Neuronal stem cell (in vitro differentiated cells): Measurements from ENCODE around the gene LYPD5.
A peak's percentile ranks its signal among the peaks of the same experiment; 100 is the strongest.

ENCODE experiments used
- DNase-seq: peaks from one replicate; pipeline ENCODE4 v3.0.0-alpha.2; 2013; ENCODE audit warnings: low spot score
- H2AFZ ChIP-seq: one replicate; pipeline ENCODE4 v1.6.1; 2013; ENCODE audit warnings: mild to moderate bottlenecking, low read length, inconsistent platforms
- H2AK5ac ChIP-seq: 2 replicates; pipeline ENCODE4 v1.6.1; 2013; ENCODE audit warnings: low read depth, mild to moderate bottlenecking, inconsistent platforms, low read length, moderate library complexity, mixed read lengths
- H2BK120ac ChIP-seq: 2 replicates; pipeline ENCODE4 v1.6.1; 2013; ENCODE audit warnings: low read depth, mild to moderate bottlenecking, inconsistent platforms, low read length, moderate library complexity, mixed read lengths
- H2BK12ac ChIP-seq: one replicate; pipeline ENCODE4 v1.6.1; 2013; ENCODE audit warnings: low read length, inconsistent platforms
- H2BK15ac ChIP-seq: 2 replicates; pipeline ENCODE4 v1.6.1; 2013; ENCODE audit warnings: mild to moderate bottlenecking, low read length, inconsistent platforms, mixed read lengths
- H2BK5ac ChIP-seq: one replicate; pipeline ENCODE4 v1.6.1; 2013; ENCODE audit warnings: inconsistent platforms, mild to moderate bottlenecking, low read length, moderate library complexity
- H3K14ac ChIP-seq: one replicate; pipeline ENCODE4 v1.6.1; 2013; ENCODE audit warnings: low read length, inconsistent platforms
- H3K18ac ChIP-seq: 2 replicates; pipeline ENCODE4 v1.6.1; 2013; ENCODE audit warnings: low read length, inconsistent platforms
- H3K23ac ChIP-seq: 2 replicates; pipeline ENCODE4 v1.6.1; 2013; ENCODE audit warnings: low read depth, mild to moderate bottlenecking, mixed read lengths, low read length, inconsistent platforms; ENCODE audit not compliant: poor library complexity
- H3K27ac ChIP-seq: replicated peaks from 3 replicates; pipeline ENCODE4 v1.5.1; 2013; ENCODE audit warnings: low read length, inconsistent platforms
- H3K27me3 ChIP-seq, 3 experiments: 2 replicates each; pipeline ENCODE4 v1.6.1; 2013; ENCODE audit warnings: low read length in 3 of 3, mild to moderate bottlenecking in 2 of 3, inconsistent platforms in 1 of 3, low read depth in 1 of 3, mixed read lengths in 1 of 3, moderate library complexity in 1 of 3; ENCODE audit not compliant: control insufficient read depth in 3 of 3, insufficient read depth in 3 of 3
- H3K36me3 ChIP-seq, 2 donors: replicated peaks in 1 of 2; 2 replicates each; pipeline ENCODE4 v1.6.1; 2013; ENCODE audit warnings: low read length in 2 of 2; ENCODE audit not compliant: control insufficient read depth in 2 of 2, insufficient read depth in 2 of 2
- H3K4ac ChIP-seq: 2 replicates; pipeline ENCODE4 v1.6.1; 2013; ENCODE audit warnings: inconsistent platforms, mild to moderate bottlenecking, low read length, moderate library complexity
- H3K4me1 ChIP-seq, 2 donors: 1 replicate in 1 of 2; 2 replicates in 1 of 2; pipeline ENCODE4 v1.6.1; 2013; ENCODE audit warnings: low read length in 2 of 2, low read depth in 1 of 2; ENCODE audit not compliant: control insufficient read depth in 2 of 2, insufficient read depth in 1 of 2
- H3K4me2 ChIP-seq: one replicate; pipeline ENCODE4 v1.6.1; 2013; ENCODE audit warnings: mild to moderate bottlenecking, low read length, inconsistent platforms; ENCODE audit not compliant: insufficient read depth, poor library complexity, severe bottlenecking
- H3K4me3 ChIP-seq, 2 donors: 2 replicates each; pipeline ENCODE4 v1.5.1; 2013; ENCODE audit warnings: low read length in 2 of 2, mild to moderate bottlenecking in 2 of 2, inconsistent platforms in 1 of 2, moderate library complexity in 1 of 2
- H3K79me1 ChIP-seq: one replicate; pipeline ENCODE4 v1.6.1; 2013; ENCODE audit warnings: low read depth, mild to moderate bottlenecking, inconsistent platforms, low read length, moderate library complexity
- H3K9ac ChIP-seq: one replicate; pipeline ENCODE4 v1.6.1; 2013; ENCODE audit warnings: mild to moderate bottlenecking, low read depth, low read length, inconsistent platforms; ENCODE audit not compliant: poor library complexity
- H3K9me3 ChIP-seq, 2 donors: replicated peaks in 1 of 2; 2 replicates each; pipeline versions ENCODE3 to v1.6.1; 2013; ENCODE audit warnings: low read length in 2 of 2, mild to moderate bottlenecking in 2 of 2, inconsistent platforms in 1 of 2, low read depth in 1 of 2, mixed read lengths in 1 of 2, moderate library complexity in 1 of 2; ENCODE audit not compliant: control insufficient read depth in 2 of 2, insufficient read depth in 1 of 2
- H4K8ac ChIP-seq: one replicate; pipeline ENCODE4 v1.6.1; 2013; ENCODE audit warnings: low read depth, mild to moderate bottlenecking, inconsistent platforms, low read length, moderate library complexity
- H4K91ac ChIP-seq: one replicate; pipeline ENCODE4 v1.6.1; 2013; ENCODE audit warnings: low read length, low read depth, mild to moderate bottlenecking, inconsistent platforms; ENCODE audit not compliant: poor library complexity
- WGBS, 2 donors: extraction: QIAGEN DNeasy Blood & Tissue Kit; methylation state at CpG; one replicate each; pipeline ENCODE4 v1.1.7; 2013; ENCODE audit warnings: missing lambda C conversion rate in 2 of 2, mixed read lengths in 1 of 2; ENCODE audit not compliant: insufficient read length in 2 of 2, insufficient replicate concordance in 1 of 2; ENCODE audit errors: extremely low coverage in 2 of 2; 5-methylcytosine and 5-hydroxymethylcytosine counted together

LYPD5 gene

DNA sequence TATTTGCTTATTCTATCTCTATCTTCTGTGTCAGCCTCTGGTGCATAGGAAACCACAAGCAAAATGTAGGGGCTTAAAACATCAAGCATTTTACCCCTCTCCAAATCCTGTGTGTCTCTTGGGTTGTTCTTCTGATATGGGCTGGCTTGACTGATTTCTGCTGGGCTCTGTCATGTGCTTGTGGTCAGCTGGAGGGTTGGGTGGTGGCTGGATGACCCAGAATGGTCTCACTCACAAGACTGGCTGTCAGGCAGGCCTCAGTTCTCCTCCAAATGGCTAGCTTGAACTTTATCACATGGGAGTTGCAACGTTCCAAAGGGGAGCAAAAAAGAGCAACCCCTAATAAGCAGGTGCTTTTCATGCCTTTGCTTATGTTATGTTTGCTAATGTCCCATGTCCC lies 9.6 kb upstream of the LYPD5 start:
- no peak overlapping the region for H3K4me2 ChIP-seq

DNA sequence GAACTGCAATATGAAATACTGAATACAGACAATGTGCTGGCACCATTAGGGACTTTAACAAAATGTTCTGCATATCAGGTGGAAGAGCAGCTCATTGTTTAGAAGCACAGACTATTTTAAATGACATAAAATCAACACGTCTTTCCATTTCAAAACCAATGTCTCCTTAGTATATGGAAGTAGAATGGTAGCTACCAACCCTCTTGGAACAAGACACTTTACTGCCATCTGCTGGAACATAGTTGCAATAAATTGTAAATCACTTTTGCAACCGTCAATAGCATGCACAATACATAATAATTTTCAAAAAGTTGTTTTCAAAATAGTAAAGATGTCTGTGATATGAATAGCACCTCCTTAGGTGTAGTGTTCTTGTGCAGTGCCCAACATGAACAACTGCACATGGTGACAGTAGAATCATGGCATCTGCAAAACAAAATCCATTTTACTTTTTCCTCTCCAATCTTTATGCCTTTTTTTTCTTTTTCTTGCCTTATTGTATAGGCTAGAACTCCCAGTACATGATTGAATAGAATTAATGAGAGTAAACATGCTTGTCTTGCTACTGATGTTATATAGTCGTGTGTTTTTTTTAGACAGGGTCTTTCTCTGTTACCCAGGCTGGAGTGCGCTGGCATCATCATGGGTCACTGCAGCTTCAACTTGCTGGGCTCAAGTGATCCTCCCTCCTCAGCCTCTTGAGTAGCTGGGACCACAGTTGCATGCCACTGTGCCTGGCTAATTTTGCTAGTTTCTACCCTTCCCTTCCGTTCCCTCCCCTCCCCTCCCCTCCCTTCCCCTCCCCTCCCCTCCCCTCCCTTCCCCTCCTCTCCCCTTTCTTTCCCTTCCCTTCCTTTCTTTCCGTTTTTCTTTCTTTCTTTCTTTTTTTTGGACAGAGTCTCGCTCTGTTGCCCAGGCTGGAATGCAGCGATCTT lies 7.8 kb upstream of the LYPD5 start:
- H2BK5ac ChIP-seq = no peak overlapping the region
- no peak overlapping the region for H2BK120ac ChIP-seq
- no peak overlapping the region for H4K8ac ChIP-seq
- no peak overlapping the region for H3K18ac ChIP-seq
- DNase-seq = no peak
- no peak overlapping the region for H3K9ac ChIP-seq
- H3K4me2 ChIP-seq = no peak overlapping the region
- no peaks in the 10 kb centered on the region for H3K36me3 ChIP-seq
- H3K4me1 ChIP-seq = no peaks in the 10 kb centered on the region
- no peak overlapping the region for H4K91ac ChIP-seq
- WGBS, 2 donors = no CpG with 5 or more reads among the region's 8 CpGs
- no peak overlapping the region for H3K4ac ChIP-seq
- no peak overlapping the region for H2AFZ ChIP-seq
- no peak overlapping the region for H2BK15ac ChIP-seq
- no peak overlapping the region for H3K4me3 ChIP-seq
- H3K23ac ChIP-seq = no peak overlapping the region
- H2BK12ac ChIP-seq = no peak overlapping the region
- no peaks in the 10 kb centered on the region for H3K79me1 ChIP-seq
- no peak overlapping the region for H3K27ac ChIP-seq
- no peak overlapping the region for H3K14ac ChIP-seq
- H3K9me3 ChIP-seq = no peaks in the 10 kb centered on the region
- no peak overlapping the region for H2AK5ac ChIP-seq
- peaks cover 0 to 2% (median 0%) of the 10 kb centered on the region in 3 experiments for H3K27me3 ChIP-seq

More for the DNA sequence above, 9.6 kb upstream of the LYPD5 start:
- H3K36me3 ChIP-seq = no peaks in the 10 kb centered on the region
- no peak overlapping the region for H2BK12ac ChIP-seq
- no peak overlapping the region for H3K9ac ChIP-seq
- H3K4me1 ChIP-seq = no peaks in the 10 kb centered on the region
- no peak overlapping the region for H3K4ac ChIP-seq
- H3K27me3 ChIP-seq = peaks cover 0 to 2% (median 0%) of the 10 kb centered on the region in 3 experiments
- H2BK5ac ChIP-seq = no peak overlapping the region
- no peak overlapping the region for H4K8ac ChIP-seq
- no peaks in the 10 kb centered on the region for H3K79me1 ChIP-seq
- no peak overlapping the region for H2BK15ac ChIP-seq
- no peak overlapping the region for H2AK5ac ChIP-seq
- no peak overlapping the region for H3K27ac ChIP-seq
- no peak overlapping the region for H3K23ac ChIP-seq
- H3K18ac ChIP-seq = no peak overlapping the region
- H2BK120ac ChIP-seq = no peak overlapping the region
- WGBS, 2 donors = no CpG with 5 or more reads among the region's 1 CpG
- H4K91ac ChIP-seq = no peak overlapping the region
- H3K9me3 ChIP-seq = no peaks in the 10 kb centered on the region
- H2AFZ ChIP-seq = no peak overlapping the region
- H3K14ac ChIP-seq = peak overlapping the region; percentile 38
- DNase-seq = no peak
- no peak overlapping the region for H3K4me3 ChIP-seq

DNA sequence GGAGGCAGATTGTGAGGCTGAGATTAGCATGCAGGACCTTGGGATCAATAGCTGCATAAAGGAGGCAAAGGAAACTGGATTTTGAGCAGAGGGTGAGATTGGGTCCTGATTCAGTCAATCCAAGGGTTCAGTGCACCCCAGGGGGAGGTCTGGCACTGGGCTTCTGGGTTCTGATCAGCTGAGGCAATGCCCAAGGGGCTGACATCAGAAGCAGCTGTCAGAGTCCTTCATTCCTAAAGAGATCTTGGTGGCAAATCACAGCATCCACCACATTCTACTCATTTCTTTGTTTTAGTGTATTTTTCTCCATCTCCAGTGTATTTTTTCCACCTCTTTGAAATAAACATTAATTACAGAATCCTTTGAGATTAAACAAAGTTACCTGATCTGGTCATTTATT lies 5.4 kb upstream of the LYPD5 start:
- Histone ChIP-seq H3K4ac (no peak overlapping the region), H3K14ac (no peak overlapping the region)

DNA sequence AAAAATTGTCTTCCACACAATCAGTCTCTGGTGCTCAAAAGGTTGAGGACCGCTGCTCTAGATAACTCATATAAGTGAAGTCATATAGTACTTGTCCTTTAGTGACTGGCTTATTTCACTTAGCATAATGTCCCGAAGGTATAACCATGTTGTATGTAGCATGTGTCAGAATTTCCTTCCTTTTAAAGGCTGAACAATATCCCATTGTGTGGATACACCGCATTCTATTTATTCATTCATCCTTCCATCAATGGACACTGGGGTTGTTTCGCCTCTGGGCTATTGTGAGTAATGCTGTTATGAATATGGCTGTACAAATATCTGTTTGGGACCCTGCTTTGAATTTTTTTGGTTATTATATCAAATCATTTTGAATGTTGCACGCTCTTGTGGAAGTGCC lies 4.6 kb upstream of the LYPD5 start:
- H3K4ac ChIP-seq = no peak overlapping the region
- H4K8ac ChIP-seq = no peak overlapping the region
- no peaks in the 10 kb centered on the region for H3K9me3 ChIP-seq
- no peak overlapping the region for H3K27ac ChIP-seq
- H4K91ac ChIP-seq = no peak overlapping the region
- H3K4me1 ChIP-seq = no peaks in the 10 kb centered on the region
- no peak overlapping the region for H2BK12ac ChIP-seq
- H3K14ac ChIP-seq = no peak overlapping the region
- no peak overlapping the region for H3K18ac ChIP-seq
- no peak overlapping the region for H3K4me2 ChIP-seq
- H2BK120ac ChIP-seq = no peak overlapping the region
- no peaks in the 10 kb centered on the region for H3K79me1 ChIP-seq
- no peak overlapping the region for H3K4me3 ChIP-seq
- no peak overlapping the region for H3K9ac ChIP-seq
- H3K36me3 ChIP-seq = no peaks in the 10 kb centered on the region
- no peak for DNase-seq
- no peak overlapping the region for H2AK5ac ChIP-seq
- H2AFZ ChIP-seq = no peak overlapping the region
- H2BK5ac ChIP-seq = no peak overlapping the region
- H2BK15ac ChIP-seq = no peak overlapping the region
- H3K23ac ChIP-seq = no peak overlapping the region
- peaks cover 0 to under 1% (median 0%) of the 10 kb centered on the region in 3 experiments for H3K27me3 ChIP-seq
- WGBS, 2 donors = no CpG with 5 or more reads among the region's 5 CpGs

More for the DNA sequence above, 5.4 kb upstream of the LYPD5 start:
- Histone ChIP-seq H3K4me3 (no peak overlapping the region), H4K8ac (no peak overlapping the region), H2BK5ac (no peak overlapping the region), H2BK120ac (no peak overlapping the region), H3K4me2 (no peak overlapping the region), H3K4me1 (no peaks in the 10 kb centered on the region), H2AFZ (no peak overlapping the region), H3K9ac (no peak overlapping the region), H2AK5ac (no peak overlapping the region), H2BK15ac (no peak overlapping the region), H3K27me3 (peaks cover 0 to 2% (median 0%) of the 10 kb centered on the region in 3 experiments), H4K91ac (no peak overlapping the region), H3K79me1 (no peaks in the 10 kb centered on the region), H3K27ac (no peak overlapping the region), H3K23ac (no peak overlapping the region), H3K36me3 (no peaks in the 10 kb centered on the region), H3K9me3 (no peaks in the 10 kb centered on the region), H3K18ac (no peak overlapping the region), H2BK12ac (no peak overlapping the region)
- no peak for DNase-seq
